Ascending aorta (tissue), 2 donors: ENCODE measurements around the gene RFESD. TPM values are rescaled to one million over a fixed set of nuclear protein-coding genes. Genes with fewer than 3 reads are reported as not detected.

Experiments
- DNase-seq, 2 donors: peaks; one replicate each; pipeline ENCODE4 v3.0.0-alpha.2; 2019; ENCODE audit warnings: low spot score in 2 of 2
- H3K27ac ChIP-seq, 2 donors: fragments of 200-600 bp; sonication (generic); one replicate each; pipeline ENCODE4 v1.5.1; 2016 to 2017; ENCODE audit warnings: mild to moderate bottlenecking in 1 of 2
- H3K27me3 ChIP-seq: fragments of 200-600 bp; sonication (generic); one replicate; pipeline ENCODE4 v1.5.1; 2017
- H3K36me3 ChIP-seq, 2 donors: fragments of 200-600 bp; sonication (generic); one replicate each; pipeline ENCODE4 v1.5.1; 2016
- H3K4me1 ChIP-seq, 2 donors: fragments of 200-600 bp; sonication (generic); one replicate each; pipeline ENCODE4 v1.5.1; 2016 to 2017; ENCODE audit warnings: mild to moderate bottlenecking in 1 of 2
- H3K4me3 ChIP-seq, 2 donors: fragments of 200-600 bp; sonication (generic); one replicate each; pipeline ENCODE4 v1.5.1; 2016 to 2017; ENCODE audit warnings: mild to moderate bottlenecking in 1 of 2
- H3K9me3 ChIP-seq, 2 donors: fragments of 200-600 bp; sonication (generic); one replicate each; pipeline ENCODE4 v1.5.1; 2016
- CTCF ChIP-seq, 3 experiments: fragments of 200-600 bp in 2 of 3; fragments of 450-650 bp in 1 of 3; sonication (generic) in 2 of 3; IDR thresholded peaks; one replicate each; pipeline ENCODE4 v1.5.1; 2016 to 2019; ENCODE audit warnings: antibody characterized with exemption in 3 of 3, mild to moderate bottlenecking in 1 of 3, moderate library complexity in 1 of 3
- intact Hi-C: fragments of 100-400 bp; cut with DNase I; formaldehyde crosslinking; loops from one replicate; pipeline ENCODE4 v1.15.1; 2023
- total RNA-seq: library from RNA; depleted of rRNA; stranded (reverse); fragments of >200 nt; gene quantifications from one replicate; pipeline ENCODE4 v1.1.0, GENCODE V29; 2016

The RFESD gene
- total RNA-seq, 1 donor from 2014 or later: not detected

GRCh38 chr5:95621839-95622629 is 24.5 kb upstream of the RFESD start:
- H3K4me1 ChIP-seq: peaks cover 3 to 8% of the 10 kb centered on the region in 2 donors
- no peaks in the 10 kb centered on the region for H3K27me3 ChIP-seq
- no peak for DNase-seq
- H3K4me3 ChIP-seq: peak overlapping the region in 1 of 2 donors; percentile 71
- no peaks in the 10 kb centered on the region for H3K9me3 ChIP-seq
- intact Hi-C loops: loop anchor here (2.0 kb wide), 1 partner anchor 25 kb away; the partner anchor contains the start of gene RFESD
- no peak for TF ChIP-seq CTCF (IDR thresholded peaks at IDR 0.05)
- no peak overlapping the region for H3K27ac ChIP-seq
- H3K36me3 ChIP-seq: no peaks in the 10 kb centered on the region

- peaks cover 3 to 8% of the 10 kb centered on the region in 2 donors for H3K4me1 ChIP-seq
- no peaks in the 10 kb centered on the region for H3K36me3 ChIP-seq
- H3K27ac ChIP-seq: no peak overlapping the region
- intact Hi-C loops: no loop called here
- H3K9me3 ChIP-seq: no peaks in the 10 kb centered on the region
- TF ChIP-seq CTCF (IDR thresholded peaks at IDR 0.05): no peak
- no peaks in the 10 kb centered on the region for H3K27me3 ChIP-seq
- no peak overlapping the region for H3K4me3 ChIP-seq
- no peak for DNase-seq
These were observed 22.9 kb upstream of the RFESD start for GRCh38 chr5:95623706-95624105.

GRCh38 chr5:95624368-95624767 is 22.2 kb upstream of the RFESD start:
- Histone ChIP-seq H3K9me3 (no peaks in the 10 kb centered on the region), H3K27me3 (no peaks in the 10 kb centered on the region), H3K27ac (no peak overlapping the region), H3K36me3 (no peaks in the 10 kb centered on the region), H3K4me3 (no peak overlapping the region), H3K4me1 (peaks cover 3 to 8% of the 10 kb centered on the region in 2 donors)
- DNase-seq: no peak
- intact Hi-C loops: no loop called here
- TF ChIP-seq CTCF (IDR thresholded peaks at IDR 0.05): no peak

- no peak for DNase-seq
- Histone ChIP-seq H3K9me3 (no peaks in the 10 kb centered on the region), H3K4me3 (no peak overlapping the region), H3K27ac (peak overlapping the region; percentile 31 to 34), H3K4me1 (peaks cover 0 to 1% of the 10 kb centered on the region in 2 donors), H3K27me3 (no peaks in the 10 kb centered on the region), H3K36me3 (no peaks in the 10 kb centered on the region)
- intact Hi-C loops: no loop called here
- no peak for TF ChIP-seq CTCF (IDR thresholded peaks at IDR 0.05)
These were observed 19.9 kb upstream of the RFESD start for GRCh38 chr5:95626701-95627100.

GRCh38 chr5:95627971-95628810 is 18.4 kb upstream of the RFESD start:
- H3K4me1 ChIP-seq: no peaks in the 10 kb centered on the region
- no peaks in the 10 kb centered on the region for H3K27me3 ChIP-seq
- no peak for DNase-seq
- intact Hi-C loops: no loop called here
- no peaks in the 10 kb centered on the region for H3K9me3 ChIP-seq
- no peaks in the 10 kb centered on the region for H3K36me3 ChIP-seq
- H3K27ac ChIP-seq: no peak overlapping the region
- H3K4me3 ChIP-seq: no peak overlapping the region
- TF ChIP-seq CTCF (IDR thresholded peaks at IDR 0.05): no peak
